GM12878 (cell line): Measurements from ENCODE around the gene BTBD9.

Experiments
- BACH1 ChIP-seq: fragments of 450-650 bp; IDR thresholded peaks from 2 replicates; pipeline ENCODE4 v1.6.1; 2017; ENCODE audit warnings: mild to moderate bottlenecking, borderline replicate concordance
- CTCF ChIP-seq, 3 experiments: IDR thresholded peaks in 2 of 3; conservative IDR thresholded peaks in 1 of 3; 2 replicates each; pipeline ENCODE4 v1.5.1; 2011; ENCODE audit warnings: low read depth in 3 of 3, low read length in 3 of 3, mild to moderate bottlenecking in 3 of 3, control low read depth in 2 of 3, moderate library complexity in 2 of 3, inconsistent platforms in 1 of 3, mixed read lengths in 1 of 3; ENCODE audit not compliant: control insufficient read depth in 2 of 3, insufficient read depth in 1 of 3; ENCODE audit errors: extremely low read depth in 1 of 3
- ELK1 ChIP-seq: IDR thresholded peaks from 2 replicates; pipeline ENCODE4 v1.6.1; 2012; ENCODE audit warnings: low read depth, low read length, improper control_type of control experiment
- MEF2B ChIP-seq: fragments of 450-650 bp; IDR thresholded peaks from 2 replicates; pipeline ENCODE4 v1.6.1; 2018; ENCODE audit warnings: mild to moderate bottlenecking, moderate library complexity; ENCODE audit not compliant: partially characterized antibody, poor library complexity, severe bottlenecking
- NFIC ChIP-seq: IDR thresholded peaks from 2 replicates; pipeline ENCODE4 v1.6.1; 2012; ENCODE audit warnings: low read depth, mild to moderate bottlenecking, inconsistent platforms, low read length, moderate library complexity
- POLR2A ChIP-seq: IDR thresholded peaks from 2 replicates; pipeline ENCODE4 v1.6.1; 2011; ENCODE audit warnings: low read depth, mild to moderate bottlenecking, low read length
- POLR2AphosphoS5 ChIP-seq: IDR thresholded peaks from 2 replicates; pipeline ENCODE4 v1.6.1; 2011; ENCODE audit warnings: mild to moderate bottlenecking, low read length, inconsistent platforms
- RAD21 ChIP-seq: IDR thresholded peaks from 2 replicates; pipeline ENCODE4 v1.6.1; 2011; ENCODE audit warnings: mild to moderate bottlenecking, low read depth, low read length, moderate library complexity; ENCODE audit not compliant: insufficient read depth
- SP1 ChIP-seq: IDR thresholded peaks from one replicate; pipeline ENCODE4 v1.6.1; 2011; ENCODE audit warnings: low read depth, low read length
- WRNIP1 ChIP-seq: IDR thresholded peaks from 2 replicates; pipeline ENCODE4 v1.6.1; 2011; ENCODE audit warnings: low read depth, low read length, improper control_type of control experiment, borderline replicate concordance

GRCh38 chr6:38207375-38207774 lies 432.4 kb downstream of the BTBD9 start:
- TF ChIP-seq SP1 (no peak), POLR2AphosphoS5 (no peak), CTCF (IDR thresholded peaks at IDR 0.05 in 2 of 3, conservative IDR thresholded peaks at IDR 0.05 in 1 of 3; ENCODE audit: control insufficient read depth in 2 of 3, extremely low read depth in 1 of 3, insufficient read depth in 1 of 3, low read depth in 3 of 3, low read length in 3 of 3) (no peak), MEF2B (no peak), ELK1 (no peak), WRNIP1 (no peak), POLR2A (no peak), RAD21 (no peak), NFIC (no peak), BACH1 (no peak)
